Fibroblast of lung (primary cell): ENCODE measurements around the gene ENO1. TPM values are rescaled to one million over a fixed set of nuclear protein-coding genes. Genes with fewer than 3 reads are reported as not detected.

Source experiments
- DNase-seq, 2 donors: peaks; one replicate each; pipeline versions ENCODE4 v3.0.0 to v3.0.0-alpha.2; 2010; ENCODE audit warnings: low read depth in 2 of 2
- H2AFZ ChIP-seq: 2 replicates; pipeline ENCODE4 v1.5.1; 2012; ENCODE audit warnings: low read length, control low read depth, inconsistent platforms
- H3K27ac ChIP-seq: 2 replicates; pipeline ENCODE4 v1.5.1; 2011; ENCODE audit warnings: low read length, control low read depth; ENCODE audit not compliant: insufficient read depth
- H3K27me3 ChIP-seq: 2 replicates; pipeline ENCODE4 v1.5.1; 2011; ENCODE audit warnings: mild to moderate bottlenecking, low read length; ENCODE audit not compliant: control insufficient read depth, insufficient read depth
- H3K36me3 ChIP-seq: 2 replicates; pipeline ENCODE4 v1.5.1; 2011; ENCODE audit warnings: low read length; ENCODE audit not compliant: control insufficient read depth, insufficient read depth
- H3K4me1 ChIP-seq: 2 replicates; pipeline ENCODE4 v1.5.1; 2011; ENCODE audit warnings: low read length; ENCODE audit not compliant: control insufficient read depth, insufficient read depth; ENCODE audit errors: extremely low read depth
- H3K4me2 ChIP-seq: 2 replicates; pipeline ENCODE4 v1.5.1; 2011; ENCODE audit warnings: low read length, control low read depth; ENCODE audit not compliant: insufficient read depth; ENCODE audit errors: extremely low read depth
- H3K4me3 ChIP-seq, 4 experiments: fragments of 200-600 bp in 1 of 4; sonication (generic) in 1 of 4; replicated peaks in 1 of 4; 2 replicates each; pipeline ENCODE4 v1.5.1; 2011 to 2016; ENCODE audit warnings: low read length in 4 of 4, low read depth in 3 of 4, mild to moderate bottlenecking in 3 of 4, control low read depth in 2 of 4, inconsistent platforms in 1 of 4, mixed read lengths in 1 of 4; ENCODE audit not compliant: insufficient read depth in 1 of 4; ENCODE audit errors: control extremely low read depth in 1 of 4
- H3K79me2 ChIP-seq: 2 replicates; pipeline ENCODE4 v1.5.1; 2012; ENCODE audit warnings: mild to moderate bottlenecking, low read length, inconsistent platforms; ENCODE audit not compliant: control insufficient read depth, insufficient read depth
- H3K9ac ChIP-seq: 2 replicates; pipeline ENCODE4 v1.5.1; 2011; ENCODE audit warnings: mild to moderate bottlenecking, low read length, control low read depth; ENCODE audit not compliant: insufficient read depth
- H3K9me3 ChIP-seq: 2 replicates; pipeline ENCODE4 v1.5.1; 2012; ENCODE audit warnings: low read depth, low read length; ENCODE audit not compliant: control insufficient read depth, insufficient read depth
- H4K20me1 ChIP-seq: 2 replicates; pipeline ENCODE4 v1.5.1; 2011; ENCODE audit warnings: low read length; ENCODE audit not compliant: control insufficient read depth, insufficient read depth; ENCODE audit errors: extremely low read depth
- EZH2 ChIP-seq: IDR thresholded peaks from 2 replicates; pipeline ENCODE4 v1.5.1; 2012; ENCODE audit warnings: low read length, control low read depth, mild to moderate bottlenecking; ENCODE audit errors: missing control alignments
- polyA minus RNA-seq: library from RNA; depleted of rRNA, polyadenylated mRNA; stranded (reverse); fragments of >200 nt; gene quantifications from 2 replicates; pipeline ENCODE4 v1.2.3, GENCODE V29; 2011; ENCODE audit warnings: low replicate concordance
- polyA plus RNA-seq, 2 donors: library from polyadenylated mRNA; depleted of rRNA in 1 of 2; stranded (reverse) in 1 of 2; unstranded in 1 of 2; fragments of >200 nt; gene quantifications; 2 replicates each; pipeline ENCODE4 v1.2.1, GENCODE V29; 2011 to 2012; ENCODE audit warnings: missing spikeins in 1 of 2
- total RNA-seq: library from RNA; depleted of rRNA; stranded (reverse); fragments of >200 nt; gene quantifications from 2 replicates; pipeline ENCODE4 v1.2.1, GENCODE V29; 2014
- TF ChIP-seq, protein P1 (sequence below), 2 donors: IDR thresholded peaks in 1 of 2; conservative IDR thresholded peaks in 1 of 2; 1 replicate in 1 of 2; 2 replicates in 1 of 2; pipeline ENCODE4 v1.5.1; 2011 to 2012; ENCODE audit warnings: low read length in 2 of 2, control low read depth in 1 of 2, inconsistent platforms in 1 of 2, low read depth in 1 of 2, mild to moderate bottlenecking in 1 of 2

The ENO1 gene
- total RNA-seq (963 and 971 TPM in 2 replicates), polyA plus RNA-seq (1,177 and 1,629 TPM in 2 replicates), polyA minus RNA-seq (1,769 and 2,224 TPM in 2 replicates)
- 1,392 and 2,021 TPM in 2 replicates for polyA plus RNA-seq (2012)

DNA sequence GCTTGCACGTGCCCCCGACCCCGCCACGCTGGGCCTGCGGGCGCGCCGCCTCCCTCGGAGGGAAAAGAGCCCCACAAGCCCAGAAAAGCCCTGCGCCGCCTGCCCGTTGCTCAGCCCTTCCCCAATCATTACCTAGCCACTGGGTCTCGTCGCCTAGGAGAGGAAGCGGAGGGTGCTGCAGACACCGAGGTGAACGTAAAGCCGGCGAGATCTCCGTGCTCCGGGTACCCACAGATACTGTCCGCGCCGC is at the start of gene ENO1:
TSS of gene ENO1 (minus strand) at position 239 of the 250 bp plus-strand sequence. CDS start 3,778 bp downstream, outside the sequence.
- peak within 1 kb of the TSS; percentile 97 for H3K27ac ChIP-seq
- TF ChIP-seq, protein P1, sequence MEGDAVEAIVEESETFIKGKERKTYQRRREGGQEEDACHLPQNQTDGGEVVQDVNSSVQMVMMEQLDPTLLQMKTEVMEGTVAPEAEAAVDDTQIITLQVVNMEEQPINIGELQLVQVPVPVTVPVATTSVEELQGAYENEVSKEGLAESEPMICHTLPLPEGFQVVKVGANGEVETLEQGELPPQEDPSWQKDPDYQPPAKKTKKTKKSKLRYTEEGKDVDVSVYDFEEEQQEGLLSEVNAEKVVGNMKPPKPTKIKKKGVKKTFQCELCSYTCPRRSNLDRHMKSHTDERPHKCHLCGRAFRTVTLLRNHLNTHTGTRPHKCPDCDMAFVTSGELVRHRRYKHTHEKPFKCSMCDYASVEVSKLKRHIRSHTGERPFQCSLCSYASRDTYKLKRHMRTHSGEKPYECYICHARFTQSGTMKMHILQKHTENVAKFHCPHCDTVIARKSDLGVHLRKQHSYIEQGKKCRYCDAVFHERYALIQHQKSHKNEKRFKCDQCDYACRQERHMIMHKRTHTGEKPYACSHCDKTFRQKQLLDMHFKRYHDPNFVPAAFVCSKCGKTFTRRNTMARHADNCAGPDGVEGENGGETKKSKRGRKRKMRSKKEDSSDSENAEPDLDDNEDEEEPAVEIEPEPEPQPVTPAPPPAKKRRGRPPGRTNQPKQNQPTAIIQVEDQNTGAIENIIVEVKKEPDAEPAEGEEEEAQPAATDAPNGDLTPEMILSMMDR (conservative IDR thresholded peaks at IDR 0.05 in 1 of 2, IDR thresholded peaks at IDR 0.05 in 1 of 2; ENCODE audit: low read depth in 1 of 2, low read length in 2 of 2), result no peak
- no peak for TF ChIP-seq EZH2
- H3K4me2 ChIP-seq, result peak within 1 kb of the TSS; percentile 60
- H3K36me3 ChIP-seq, result peaks cover 4% of the 10 kb centered on the region
- H3K9ac ChIP-seq, result peak within 1 kb of the TSS; percentile 97
- DNase-seq, result no peak
- peaks cover 16% of the 10 kb centered on the region for H3K4me1 ChIP-seq
- H3K9me3 ChIP-seq, result no peaks in the 10 kb centered on the region
- H3K27me3 ChIP-seq, result no peaks in the 10 kb centered on the region
- no peaks in the 10 kb centered on the region for H4K20me1 ChIP-seq
- peaks cover 45% of the 10 kb centered on the region for H3K79me2 ChIP-seq
- H3K4me3 ChIP-seq, result peak within 1 kb of the TSS; percentile 76 to 94 (median 87)
- peak within 1 kb of the TSS; percentile 39 for H2AFZ ChIP-seq

DNA sequence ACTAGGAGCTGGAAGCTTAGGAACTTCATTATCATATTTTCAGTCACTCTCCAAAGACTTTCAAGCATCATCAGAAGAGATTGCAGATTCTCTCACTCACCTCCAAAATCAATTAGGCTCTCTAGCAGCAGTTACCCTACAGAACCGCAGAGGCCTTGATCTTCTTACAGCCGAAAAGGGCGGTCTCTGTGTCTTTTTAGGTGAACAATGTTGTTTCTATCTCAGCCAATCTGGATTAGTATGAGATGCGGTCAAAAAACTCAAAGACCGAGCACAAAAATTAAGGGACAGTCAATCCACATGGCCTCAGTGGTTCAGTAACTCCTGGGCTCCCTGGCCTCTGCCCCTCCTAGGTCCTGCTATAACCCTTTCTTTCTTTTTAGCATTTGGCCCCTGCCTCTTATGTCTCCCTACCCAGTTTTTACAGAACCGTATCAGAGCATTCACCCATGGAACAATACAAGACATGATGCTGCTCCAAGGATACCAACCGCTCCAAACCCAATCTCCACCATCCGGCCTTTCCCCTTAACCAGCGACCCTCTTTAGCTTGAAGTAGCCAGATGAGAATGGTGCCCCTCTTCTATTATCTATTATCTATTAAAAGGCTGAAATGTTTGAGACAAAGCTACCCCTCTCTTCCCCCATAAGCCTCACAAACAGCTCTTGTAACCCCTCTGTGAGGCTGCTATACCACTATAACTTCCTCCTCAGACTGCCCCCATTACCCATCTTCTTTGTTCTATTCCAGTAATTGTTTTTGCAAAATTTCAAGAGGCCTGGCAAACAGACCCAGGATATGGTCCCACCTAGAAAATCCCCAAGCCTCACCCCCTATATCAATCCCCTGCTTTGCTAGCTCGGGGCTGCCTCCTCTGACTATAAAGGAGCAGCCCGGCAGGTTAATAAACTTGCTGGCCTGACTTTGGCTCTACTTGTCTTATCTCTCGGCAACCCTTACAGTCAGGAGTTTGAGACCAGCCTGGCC is 48.5 kb upstream of the ENO1 start:
- Histone ChIP-seq H3K27me3 (peaks cover 12% of the 10 kb centered on the region), H3K4me1 (no peaks in the 10 kb centered on the region), H3K27ac (no peak overlapping the region), H3K4me2 (no peak overlapping the region), H3K36me3 (no peaks in the 10 kb centered on the region), H3K4me3 (no peak overlapping the region), H3K9ac (no peak overlapping the region), H2AFZ (no peak overlapping the region), H3K9me3 (no peaks in the 10 kb centered on the region), H3K79me2 (no peaks in the 10 kb centered on the region), H4K20me1 (no peaks in the 10 kb centered on the region)
- DNase-seq, result no peak
- TF ChIP-seq EZH2, result no peak
- TF ChIP-seq, protein P1 (conservative IDR thresholded peaks at IDR 0.05 in 1 of 2, IDR thresholded peaks at IDR 0.05 in 1 of 2; ENCODE audit: low read depth in 1 of 2, low read length in 2 of 2), result no peak

DNA sequence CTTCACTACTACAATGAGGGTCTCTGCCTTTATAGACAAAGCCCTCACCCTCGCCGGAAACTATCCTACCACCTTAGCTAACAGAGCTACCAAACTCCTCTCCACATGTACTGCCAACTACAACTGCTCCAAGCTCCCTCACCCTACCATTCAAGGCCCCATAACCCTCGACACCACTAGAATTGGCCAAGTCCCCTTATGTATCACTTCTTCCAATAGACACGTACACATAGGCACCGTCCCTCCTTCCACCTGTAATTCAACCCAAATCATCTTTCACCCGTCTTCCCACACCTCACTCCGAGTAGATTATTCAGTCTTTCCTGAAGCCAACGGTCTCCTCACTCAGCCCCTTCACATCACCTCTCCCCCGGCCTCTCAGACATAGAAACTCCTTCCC is 47.5 kb upstream of the ENO1 start:
- peaks cover 12% of the 10 kb centered on the region for H3K27me3 ChIP-seq
- H3K9ac ChIP-seq, result no peak overlapping the region
- no peaks in the 10 kb centered on the region for H3K4me1 ChIP-seq
- no peak for DNase-seq
- no peaks in the 10 kb centered on the region for H3K79me2 ChIP-seq
- H3K4me2 ChIP-seq, result no peak overlapping the region
- no peaks in the 10 kb centered on the region for H4K20me1 ChIP-seq
- TF ChIP-seq, protein P1 (conservative IDR thresholded peaks at IDR 0.05 in 1 of 2, IDR thresholded peaks at IDR 0.05 in 1 of 2; ENCODE audit: low read depth in 1 of 2, low read length in 2 of 2), result no peak
- no peak for TF ChIP-seq EZH2
- no peak overlapping the region for H3K27ac ChIP-seq
- H3K4me3 ChIP-seq, result no peak overlapping the region
- no peaks in the 10 kb centered on the region for H3K9me3 ChIP-seq
- no peaks in the 10 kb centered on the region for H3K36me3 ChIP-seq
- H2AFZ ChIP-seq, result no peak overlapping the region
